GM18909 (cell line): Measurements from ENCODE around the gene THRA.

Experiments used
- ATAC-seq: cut with Tn5 transposase; IDR thresholded peaks from one replicate; pipeline ENCODE4 v1.9.1; 2021; ENCODE audit warnings: mild to moderate bottlenecking; ENCODE audit not compliant: unreplicated experiment, poor library complexity

The THRA gene

DNA sequence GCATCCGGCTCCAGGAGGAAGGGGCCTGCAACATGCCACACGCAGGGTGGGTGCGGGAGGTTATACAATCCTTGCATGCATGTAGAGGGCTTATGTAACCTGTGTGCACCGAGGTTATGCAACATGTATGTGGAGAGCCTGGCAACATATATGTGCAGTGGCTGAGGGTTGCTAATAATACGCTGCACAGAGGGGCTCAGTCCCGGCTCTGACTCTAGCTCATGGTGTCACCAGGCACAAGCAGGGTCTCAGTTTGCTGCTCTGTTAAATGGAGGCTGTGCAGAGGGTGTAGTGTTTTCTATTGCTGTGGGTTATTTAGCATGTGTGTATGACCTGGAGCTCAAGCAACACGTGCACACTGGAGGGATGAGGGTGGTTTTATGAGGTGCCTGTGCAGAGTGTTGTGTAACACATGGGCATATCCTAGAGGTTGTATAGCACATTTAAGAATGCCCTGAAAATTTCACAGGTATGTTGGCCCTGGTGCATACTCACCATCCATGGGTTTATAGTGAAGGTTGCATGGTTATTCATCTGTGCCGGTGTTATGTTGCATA is 13.3 kb downstream of the THRA start:
- ATAC-seq: no peak

DNA sequence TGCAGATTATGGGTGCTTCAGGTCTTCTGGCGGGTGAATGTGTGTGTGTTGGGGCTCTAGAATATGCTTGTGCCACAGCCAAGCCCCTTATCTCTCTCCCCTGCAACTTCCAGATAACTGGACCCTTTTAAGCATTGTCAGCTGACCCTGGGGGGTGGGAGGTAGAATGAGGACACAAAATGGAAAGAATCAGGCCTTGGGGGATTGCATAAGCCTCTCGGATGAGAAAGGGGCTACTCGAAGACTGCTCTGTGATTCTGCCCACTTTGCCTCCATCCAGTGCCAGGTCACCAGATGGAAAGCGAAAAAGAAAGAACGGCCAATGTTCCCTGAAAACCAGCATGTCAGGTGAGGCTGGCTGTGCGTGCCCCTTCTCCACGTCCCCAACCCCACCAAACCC is 13.8 kb downstream of the THRA start:
- no peak for ATAC-seq

DNA sequence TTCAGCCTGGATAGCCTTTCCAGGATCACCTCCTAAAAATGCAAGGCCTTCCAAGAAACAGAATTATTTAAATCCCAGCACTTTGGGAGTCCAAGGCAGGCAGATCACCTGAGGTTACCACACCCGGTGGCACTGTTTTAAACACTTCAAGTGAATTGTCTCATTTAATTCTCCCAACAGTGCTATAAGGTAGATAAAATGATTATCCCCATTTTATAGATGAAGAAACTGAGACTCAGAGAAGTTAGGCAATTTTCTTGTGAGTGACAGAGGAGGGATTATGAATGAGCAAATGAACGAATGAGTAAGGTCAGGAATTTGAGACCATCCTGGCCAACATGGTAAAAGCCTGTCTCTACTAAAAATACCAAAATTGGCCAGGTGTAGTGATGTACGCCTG is 16.8 kb downstream of the THRA start:
- ATAC-seq: no peak

DNA sequence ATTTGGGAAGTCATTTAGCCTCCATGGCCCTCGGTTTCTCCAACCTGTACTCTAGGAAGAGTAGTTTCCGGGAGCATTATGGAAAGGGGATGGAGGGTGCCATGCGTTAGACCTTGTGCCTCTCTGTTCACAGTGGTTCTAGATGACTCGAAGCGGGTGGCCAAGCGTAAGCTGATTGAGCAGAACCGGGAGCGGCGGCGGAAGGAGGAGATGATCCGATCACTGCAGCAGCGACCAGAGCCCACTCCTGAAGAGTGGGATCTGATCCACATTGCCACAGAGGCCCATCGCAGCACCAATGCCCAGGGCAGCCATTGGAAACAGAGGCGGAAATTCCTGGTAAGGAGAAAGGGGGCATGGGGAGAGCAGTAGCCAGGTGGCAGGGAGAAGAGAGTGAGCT is 21.7 kb downstream of the THRA start:
- ATAC-seq: no peak

DNA sequence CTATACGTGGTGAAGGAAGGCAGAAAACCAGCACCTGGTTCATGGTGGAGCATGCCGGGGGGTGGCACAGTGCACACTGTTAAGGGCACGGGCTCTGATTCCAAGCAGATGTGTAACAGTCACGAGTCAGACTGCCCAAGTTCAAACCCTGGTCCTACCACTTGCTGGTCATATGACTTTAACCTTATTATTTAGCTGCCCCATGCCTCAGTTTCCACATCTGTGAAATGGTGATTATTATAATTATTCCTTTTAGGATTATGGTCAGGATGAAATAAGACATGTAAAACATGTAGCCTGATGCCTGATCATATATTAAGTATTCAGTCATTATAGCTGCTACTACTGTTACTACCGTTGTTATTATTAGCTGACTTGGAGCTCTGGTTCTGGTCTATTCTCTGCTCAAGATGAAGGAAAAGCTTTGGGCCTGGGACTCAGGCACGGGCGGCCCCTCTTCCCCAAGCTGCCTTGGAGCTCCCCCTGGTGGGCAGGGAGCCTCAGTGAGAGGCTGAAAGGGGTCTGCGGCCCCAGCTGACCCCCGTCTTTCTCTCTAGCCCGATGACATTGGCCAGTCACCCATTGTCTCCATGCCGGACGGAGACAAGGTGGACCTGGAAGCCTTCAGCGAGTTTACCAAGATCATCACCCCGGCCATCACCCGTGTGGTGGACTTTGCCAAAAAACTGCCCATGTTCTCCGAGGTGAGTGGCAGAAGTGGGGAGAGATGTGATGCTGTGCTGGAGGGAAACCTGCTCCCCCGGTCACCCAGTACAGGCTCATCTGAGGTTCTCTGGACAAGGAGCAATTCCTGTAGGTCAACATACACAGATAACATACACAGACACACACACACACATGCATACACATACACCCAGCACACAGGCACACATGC is 23.6 kb downstream of the THRA start:
- no peak for ATAC-seq

DNA sequence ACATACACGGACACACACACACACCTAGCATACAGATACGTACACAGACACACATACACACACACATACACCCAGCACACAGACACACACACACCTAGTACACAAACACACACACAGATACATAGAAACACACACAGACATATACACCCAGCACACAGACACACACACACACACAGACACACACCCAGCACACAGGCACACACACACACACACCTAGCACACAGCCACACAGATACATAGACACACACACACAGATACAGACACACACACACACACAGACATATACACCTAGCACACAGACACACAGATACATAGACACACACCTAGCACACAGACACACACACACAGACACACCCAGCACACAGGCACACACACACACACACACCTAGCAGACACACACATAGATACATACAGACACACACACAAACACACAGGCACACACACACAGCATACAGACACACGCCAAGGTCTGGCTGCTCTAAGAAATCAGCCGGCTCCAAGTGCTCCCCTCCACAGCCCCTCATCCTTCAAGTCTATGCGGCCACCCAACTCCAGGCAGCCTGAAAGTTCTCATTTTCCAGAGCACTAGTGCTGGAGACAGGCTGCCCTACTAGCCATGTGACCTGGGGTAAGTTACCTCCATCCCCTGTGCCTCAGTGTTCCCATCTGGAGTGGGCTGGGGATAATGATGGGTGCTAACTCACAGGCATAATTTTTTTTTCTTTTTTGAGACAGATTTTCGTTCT is 24.5 kb downstream of the THRA start:
- no peak for ATAC-seq

DNA sequence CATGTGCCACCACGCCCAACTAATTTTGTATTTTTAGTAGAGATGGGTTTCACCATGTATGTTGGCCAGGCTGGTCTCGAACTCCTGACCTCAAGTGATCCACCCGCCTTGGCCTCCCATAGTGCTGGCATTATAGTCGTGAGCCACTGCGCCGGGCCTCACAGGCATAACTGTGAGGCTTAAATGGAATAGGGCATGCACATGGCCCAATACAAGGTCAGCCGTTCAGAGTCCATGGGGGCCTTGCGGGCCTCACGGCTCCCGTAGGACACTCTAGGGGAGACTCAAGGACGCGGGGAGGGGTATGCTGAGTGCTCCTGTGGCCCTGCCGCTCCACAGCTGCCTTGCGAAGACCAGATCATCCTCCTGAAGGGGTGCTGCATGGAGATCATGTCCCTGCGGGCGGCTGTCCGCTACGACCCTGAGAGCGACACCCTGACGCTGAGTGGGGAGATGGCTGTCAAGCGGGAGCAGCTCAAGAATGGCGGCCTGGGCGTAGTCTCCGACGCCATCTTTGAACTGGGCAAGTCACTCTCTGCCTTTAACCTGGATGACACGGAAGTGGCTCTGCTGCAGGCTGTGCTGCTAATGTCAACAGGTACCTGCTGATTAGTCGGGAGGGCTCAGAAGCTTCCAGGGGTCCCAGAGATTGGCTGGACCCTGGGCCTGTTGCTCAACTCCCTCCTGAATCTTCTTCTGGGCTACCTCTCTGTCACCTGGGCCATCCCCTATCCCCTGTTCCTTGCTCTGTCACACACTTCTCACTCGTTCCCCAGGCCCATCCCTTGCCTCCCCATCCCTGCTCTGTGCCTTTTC is 25.3 kb downstream of the THRA start:
- no peak for ATAC-seq

DNA sequence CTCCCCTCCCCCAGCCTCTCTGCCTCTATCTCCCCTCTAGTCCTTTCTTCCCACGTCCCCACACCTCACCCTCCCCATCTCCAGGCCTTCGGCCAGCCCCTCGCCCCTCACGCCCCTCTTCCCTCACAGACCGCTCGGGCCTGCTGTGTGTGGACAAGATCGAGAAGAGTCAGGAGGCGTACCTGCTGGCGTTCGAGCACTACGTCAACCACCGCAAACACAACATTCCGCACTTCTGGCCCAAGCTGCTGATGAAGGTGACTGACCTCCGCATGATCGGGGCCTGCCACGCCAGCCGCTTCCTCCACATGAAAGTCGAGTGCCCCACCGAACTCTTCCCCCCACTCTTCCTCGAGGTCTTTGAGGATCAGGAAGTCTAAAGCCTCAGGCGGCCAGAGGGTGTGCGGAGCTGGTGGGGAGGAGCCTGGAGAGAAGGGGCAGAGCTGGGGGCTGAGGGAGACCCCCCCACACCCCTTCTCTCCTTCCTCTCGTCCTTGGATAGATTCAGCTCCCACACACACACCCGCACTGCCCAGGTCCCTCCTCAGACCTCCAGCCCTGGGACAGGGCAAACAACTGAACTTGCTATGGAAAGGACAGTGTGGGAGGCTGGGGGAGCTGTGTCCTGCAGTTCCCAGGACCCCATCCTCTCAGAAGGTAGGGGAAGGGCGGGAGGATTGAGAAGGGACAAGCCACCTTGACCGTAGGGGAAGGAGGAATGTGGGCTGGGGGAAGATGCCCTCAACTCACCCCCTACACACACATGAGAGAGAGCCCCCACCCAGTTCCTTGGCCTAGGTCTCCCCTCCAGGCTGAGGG is 26.5 kb downstream of the THRA start:
- ATAC-seq: no peak

DNA sequence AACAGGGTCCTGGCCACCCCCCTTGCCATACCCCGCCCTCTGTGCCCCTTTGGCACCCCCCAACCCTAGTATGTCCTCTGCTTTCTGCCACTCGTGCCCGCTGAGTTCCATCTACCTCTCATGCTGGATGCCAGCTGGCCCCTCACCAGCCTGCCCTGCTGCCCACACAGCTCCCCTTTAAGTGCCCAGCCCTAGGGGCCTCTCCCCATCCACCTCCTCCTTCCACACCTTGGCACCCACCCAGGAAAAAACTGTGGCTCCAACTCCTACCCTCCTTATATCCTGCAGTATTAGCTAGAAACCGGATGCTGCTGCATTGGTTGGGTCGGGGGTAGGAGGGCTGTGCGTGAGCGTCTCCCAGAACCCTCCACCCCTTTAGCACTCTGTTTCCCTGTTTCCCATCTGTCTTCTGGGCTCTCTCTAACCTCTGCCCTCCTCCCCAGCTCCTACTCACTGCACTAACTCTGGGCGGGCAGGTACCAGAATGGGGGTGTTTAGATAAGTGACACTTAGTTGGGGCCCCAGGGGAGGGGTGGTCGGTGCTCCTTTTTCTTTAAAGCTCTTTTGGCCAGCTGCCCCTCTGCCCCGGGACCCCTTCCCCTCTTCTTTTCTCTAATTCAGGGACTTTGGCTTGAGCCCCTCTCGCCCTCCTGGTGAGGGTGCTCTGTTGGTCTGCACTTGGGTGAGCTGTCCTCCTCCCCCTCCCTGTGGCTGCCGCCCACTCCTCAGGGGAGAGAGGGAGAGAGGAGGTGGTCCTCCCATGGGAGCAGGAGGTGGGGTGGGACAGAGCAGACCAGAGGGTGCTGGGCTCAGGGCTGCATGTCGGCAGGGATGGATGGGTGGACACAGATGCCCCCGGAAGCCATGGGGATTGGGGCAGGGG is 27.7 kb downstream of the THRA start:
- no peak for ATAC-seq

DNA sequence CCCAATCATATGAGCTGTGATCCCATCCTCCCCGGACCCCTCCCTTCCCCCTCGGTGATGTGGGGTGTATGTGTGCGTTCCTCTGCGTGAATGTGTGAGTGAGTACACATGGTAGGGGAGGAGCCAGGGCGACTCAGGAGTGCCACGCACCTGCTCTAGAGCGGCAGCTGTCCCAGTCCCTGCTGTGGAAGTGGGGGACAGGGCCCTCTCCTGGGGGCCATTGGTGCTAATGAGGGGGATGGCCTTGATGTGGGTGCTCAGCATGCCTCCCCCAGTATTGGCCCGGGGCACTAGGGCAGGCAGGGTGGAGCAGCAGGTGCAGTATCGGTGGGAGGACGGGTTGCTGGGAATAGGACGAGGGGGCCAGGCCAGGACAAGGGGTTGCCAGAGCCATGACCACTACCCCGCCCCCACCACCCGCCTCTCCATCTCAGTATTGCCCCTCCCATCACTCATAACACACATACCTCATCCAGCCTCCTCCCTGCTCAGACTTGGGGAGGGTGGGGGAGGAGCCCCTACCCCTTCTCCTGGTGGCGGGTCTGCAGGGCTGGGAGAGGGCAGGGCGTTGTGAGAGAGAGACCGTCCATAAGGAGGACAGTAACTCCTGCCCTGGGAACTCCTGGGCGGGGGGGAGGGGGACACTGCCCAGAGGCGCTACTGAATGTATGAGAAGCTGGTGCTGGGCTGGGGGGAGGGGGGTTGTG is 29.1 kb downstream of the THRA start:
- no peak for ATAC-seq

DNA sequence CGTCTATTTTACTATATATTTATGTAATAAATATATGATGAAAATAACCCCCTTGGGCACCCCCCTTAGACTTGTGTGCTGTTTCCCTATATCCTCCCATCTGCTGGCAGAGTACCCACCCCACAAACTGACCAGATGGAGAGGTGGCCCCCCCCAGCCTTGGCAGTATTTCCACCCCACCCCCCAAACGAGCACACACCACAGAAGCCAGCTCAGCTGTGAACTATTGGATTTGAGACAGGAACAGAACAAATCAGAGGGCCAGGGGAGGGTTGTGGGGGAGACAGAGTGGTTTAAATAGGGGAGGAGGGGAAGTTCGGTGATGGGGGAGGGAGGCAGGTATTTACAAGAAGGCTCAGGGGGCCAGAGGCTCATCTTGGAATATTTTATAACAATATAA is 29.8 kb downstream of the THRA start:
- no peak for ATAC-seq

DNA sequence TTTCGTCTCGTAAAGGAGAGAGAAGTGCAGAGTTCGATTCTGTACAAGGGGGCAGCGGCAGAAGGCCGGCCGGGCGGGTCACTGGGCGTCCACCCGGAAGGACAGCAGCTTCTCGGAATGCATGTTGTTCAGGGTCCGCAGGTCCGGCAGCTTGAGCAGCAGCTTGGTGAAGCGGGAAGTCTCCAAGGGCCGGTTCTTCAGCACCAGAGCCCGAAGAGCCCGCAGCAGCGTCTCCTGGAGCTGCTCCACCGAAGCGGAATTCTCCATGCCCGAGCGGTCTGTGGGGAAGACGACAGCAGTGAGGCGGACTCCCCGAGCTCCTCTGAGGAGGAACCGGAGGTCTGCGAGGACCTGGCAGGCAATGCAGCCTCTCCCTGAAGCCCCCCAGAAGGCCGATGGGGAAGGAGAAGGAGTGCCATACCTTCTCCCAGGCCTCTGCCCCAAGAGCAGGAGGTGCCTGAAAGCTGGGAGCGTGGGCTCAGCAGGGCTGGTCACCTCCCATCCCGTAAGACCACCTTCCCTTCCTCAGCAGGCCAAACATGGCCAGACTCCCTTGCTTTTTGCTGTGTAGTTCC is 30.3 kb downstream of the THRA start:
- no peak for ATAC-seq

DNA sequence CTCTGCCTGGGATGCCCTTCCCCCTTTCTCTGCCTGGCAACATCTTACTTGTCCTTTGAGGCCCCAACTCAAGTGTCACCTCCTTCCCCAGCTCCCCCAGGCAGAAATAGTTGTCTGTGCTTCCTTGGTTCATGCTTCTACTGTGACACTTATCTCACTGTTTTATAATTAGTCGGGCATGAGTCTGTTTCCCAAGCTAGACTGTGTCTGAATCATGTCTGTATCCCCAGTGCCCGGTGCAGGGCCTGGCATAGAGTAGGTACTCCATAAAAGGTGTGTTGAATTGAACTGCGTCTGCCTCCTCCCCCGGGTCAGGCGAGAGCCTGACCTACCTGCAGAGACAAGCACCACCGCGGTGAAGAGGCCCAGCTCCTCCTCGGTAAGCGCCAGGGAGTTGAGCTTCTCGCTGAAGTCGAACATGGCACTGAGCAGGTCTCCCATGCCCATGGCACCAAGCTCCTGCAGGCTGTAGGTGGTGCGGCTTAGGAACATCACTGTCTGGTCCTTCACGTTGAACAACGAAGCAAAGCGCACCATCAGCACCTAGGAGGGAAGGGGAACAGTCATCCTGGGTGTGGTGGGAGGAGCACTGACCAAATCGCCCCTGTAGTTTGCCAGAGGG is 30.9 kb downstream of the THRA start:
- no peak for ATAC-seq

DNA sequence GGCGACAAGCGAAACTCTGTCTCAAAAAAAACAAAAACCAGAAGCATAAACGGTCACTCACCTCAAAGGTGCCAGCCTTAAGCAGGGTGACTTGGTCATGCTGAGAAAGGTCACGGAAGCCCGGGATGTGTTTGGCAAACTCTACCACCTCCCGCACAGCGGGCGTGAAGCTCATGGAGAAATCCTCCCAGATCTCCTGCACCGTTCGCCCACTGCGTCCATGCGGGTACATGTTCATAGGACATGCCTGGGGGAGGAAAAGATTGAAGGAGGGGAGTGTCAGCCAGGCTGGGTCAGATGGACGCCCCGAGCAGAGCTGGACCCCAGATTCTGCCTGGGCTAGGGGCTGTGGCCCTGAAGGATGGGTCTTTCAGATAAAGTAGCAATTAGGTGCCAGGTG is 32.1 kb downstream of the THRA start:
- ATAC-seq: no peak

DNA sequence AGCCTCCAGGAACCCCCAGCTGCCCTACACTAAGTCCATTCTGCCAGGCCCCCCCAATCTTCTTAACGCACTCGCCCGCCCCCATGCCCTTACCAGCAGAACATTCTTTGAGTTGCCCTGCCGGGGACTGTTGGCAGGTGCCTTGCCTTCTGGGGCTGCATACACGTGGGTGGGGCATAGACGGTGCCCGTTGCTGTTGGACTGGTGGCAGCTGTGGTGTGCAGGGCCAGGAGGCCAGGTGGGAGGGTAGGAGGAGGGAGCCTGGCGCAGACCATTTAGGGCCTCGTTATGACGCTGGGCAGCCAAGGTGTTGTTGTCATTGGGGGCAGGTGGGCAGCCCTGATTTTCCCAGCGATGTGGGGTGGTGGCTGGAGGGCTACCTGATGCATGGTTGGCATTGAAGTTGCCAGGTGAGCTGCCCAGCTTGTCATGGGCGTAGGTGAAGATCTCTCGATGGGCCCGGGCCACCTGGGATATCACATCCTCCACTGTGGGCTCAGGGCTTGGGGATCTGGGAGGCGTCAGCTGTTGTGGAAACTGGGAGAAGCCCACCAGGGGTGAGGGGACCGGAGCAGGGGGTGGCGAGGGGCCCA is 32.7 kb downstream of the THRA start:
- ATAC-seq: no peak

DNA sequence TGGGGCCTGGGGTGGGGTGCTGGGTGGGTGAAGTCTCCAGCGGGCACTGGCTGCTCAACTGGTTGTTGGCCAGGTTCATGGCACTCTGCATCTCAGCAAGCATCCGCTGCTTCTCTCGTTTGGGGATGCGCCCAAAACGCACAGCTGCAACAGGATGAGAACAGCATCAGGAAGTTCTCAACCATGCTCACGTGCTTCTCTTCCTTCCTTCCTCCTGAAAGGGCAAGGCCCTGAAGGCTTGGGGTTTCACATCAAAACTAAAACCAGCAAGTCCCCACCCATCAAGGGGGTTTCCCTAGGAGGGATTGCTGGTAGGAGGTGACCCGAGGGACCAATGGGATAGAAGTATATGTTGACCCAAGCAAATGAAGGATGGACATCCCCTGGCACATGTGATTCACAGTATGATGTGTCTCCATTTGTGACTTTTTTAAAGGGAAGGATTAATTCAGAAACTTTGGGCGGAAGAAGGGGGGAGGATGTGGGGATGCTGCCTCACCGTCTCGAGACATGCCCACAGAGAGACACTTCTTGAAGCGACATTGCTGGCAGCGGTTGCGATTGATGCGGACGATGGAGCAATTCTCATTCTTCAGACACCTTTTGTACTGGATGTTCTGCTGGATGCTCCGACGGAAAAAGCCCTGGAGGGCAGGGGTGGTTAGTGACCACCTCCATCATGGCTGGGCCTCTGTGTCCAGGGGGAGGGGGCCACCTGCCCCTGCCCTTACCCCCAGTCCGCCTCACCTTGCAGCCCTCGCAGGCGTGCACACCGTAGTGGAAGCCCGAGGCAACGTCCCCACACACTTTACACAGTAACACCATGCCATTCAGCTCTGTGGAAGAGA is 33.4 kb downstream of the THRA start:
- peak; percentile 50 for ATAC-seq
